Cardiac muscle cell (in vitro differentiated cells and primary cell): Measurements from ENCODE around the gene C10orf95. TPM values are rescaled to one million over a fixed set of nuclear protein-coding genes. Genes with fewer than 3 reads are reported as not detected.

Experiments
- DNase-seq, 2 donors: peaks; one replicate each; pipeline versions ENCODE4 v3.0.0 to v3.0.0-alpha.2; 2010 to 2017; ENCODE audit warnings: low read depth in 1 of 2, low spot score in 1 of 2
- H3K27ac ChIP-seq: fragments of 200-600 bp; sonication (generic); 2 replicates; pipeline ENCODE4 v1.5.1; 2016
- H3K27me3 ChIP-seq: fragments of 200-600 bp; sonication (generic); 2 replicates; pipeline ENCODE4 v1.6.0; 2016; ENCODE audit warnings: control low read depth
- H3K36me3 ChIP-seq: fragments of 200-600 bp; sonication (generic); 2 replicates; pipeline ENCODE4 v1.5.1; 2016; ENCODE audit warnings: control low read depth
- H3K4me1 ChIP-seq: fragments of 200-600 bp; sonication (generic); 2 replicates; pipeline ENCODE4 v1.8.1; 2017; ENCODE audit warnings: low read depth, mild to moderate bottlenecking, mixed run types
- H3K4me3 ChIP-seq: fragments of 200-600 bp; sonication (generic); 2 replicates; pipeline ENCODE4 v1.5.1; 2016; ENCODE audit warnings: mild to moderate bottlenecking
- H3K9me3 ChIP-seq: fragments of 200-600 bp; sonication (generic); 2 replicates; pipeline ENCODE4 v1.5.1; 2017; ENCODE audit warnings: low read depth, mild to moderate bottlenecking, control low read depth
- CTCF ChIP-seq: IDR thresholded peaks from 2 replicates; pipeline ENCODE4 v1.5.1; 2012; ENCODE audit warnings: low read depth, mild to moderate bottlenecking, low read length
- polyA plus RNA-seq: library from polyadenylated mRNA; unstranded; fragments of >200 nt; fragmentation: Nextera tagmentation; extraction: Ambion mirVana; gene quantifications from 2 replicates; pipeline ENCODE4 v1.2.1, GENCODE V29; 2016
- total RNA-seq: library from RNA; depleted of rRNA; stranded (reverse); fragments of >200 nt; gene quantifications from 2 replicates; pipeline ENCODE4 v1.2.3, GENCODE V29; 2016

The C10orf95 gene
- total and polyA plus RNA-seq, 2 experiments from 2014 or later = 1.7 TPM; not detected in 1

GRCh38 chr10:102468683-102469082, 17.3 kb upstream of the C10orf95 start:
- no peaks in the 10 kb centered on the region for H3K36me3 ChIP-seq
- H3K27ac ChIP-seq = no peak overlapping the region
- H3K4me1 ChIP-seq = no peaks in the 10 kb centered on the region
- H3K9me3 ChIP-seq = no peaks in the 10 kb centered on the region
- H3K4me3 ChIP-seq = no peak overlapping the region
- DNase-seq = peak in 1 of 2 donors; percentile 55
- H3K27me3 ChIP-seq = no peaks in the 10 kb centered on the region
- TF ChIP-seq CTCF = no peak

GRCh38 chr10:102467971-102468438, 16.7 kb upstream of the C10orf95 start:
- H3K4me3 ChIP-seq = no peak overlapping the region
- H3K4me1 ChIP-seq = no peaks in the 10 kb centered on the region
- H3K27me3 ChIP-seq = no peaks in the 10 kb centered on the region
- no peak overlapping the region for H3K27ac ChIP-seq
- TF ChIP-seq CTCF = no peak
- no peaks in the 10 kb centered on the region for H3K9me3 ChIP-seq
- no peaks in the 10 kb centered on the region for H3K36me3 ChIP-seq
- no peak for DNase-seq

GRCh38 chr10:102467318-102467717, 16.0 kb upstream of the C10orf95 start:
- H3K27me3 ChIP-seq = peaks cover 3% of the 10 kb centered on the region
- H3K4me3 ChIP-seq = no peak overlapping the region
- H3K27ac ChIP-seq = no peak overlapping the region
- no peaks in the 10 kb centered on the region for H3K9me3 ChIP-seq
- DNase-seq = no peak
- TF ChIP-seq CTCF = no peak
- H3K4me1 ChIP-seq = no peaks in the 10 kb centered on the region
- H3K36me3 ChIP-seq = no peaks in the 10 kb centered on the region

GRCh38 chr10:102465466-102465865, 14.1 kb upstream of the C10orf95 start:
- Histone ChIP-seq H3K4me1 (no peaks in the 10 kb centered on the region), H3K9me3 (no peaks in the 10 kb centered on the region), H3K36me3 (no peaks in the 10 kb centered on the region), H3K27me3 (peaks cover 7% of the 10 kb centered on the region), H3K4me3 (no peak overlapping the region), H3K27ac (no peak overlapping the region)
- no peak for DNase-seq
- no peak for TF ChIP-seq CTCF

GRCh38 chr10:102463983-102464382, 12.6 kb upstream of the C10orf95 start:
- TF ChIP-seq CTCF = no peak
- no peak overlapping the region for H3K4me3 ChIP-seq
- no peaks in the 10 kb centered on the region for H3K4me1 ChIP-seq
- peaks cover 7% of the 10 kb centered on the region for H3K27me3 ChIP-seq
- H3K9me3 ChIP-seq = no peaks in the 10 kb centered on the region
- H3K27ac ChIP-seq = no peak overlapping the region
- no peaks in the 10 kb centered on the region for H3K36me3 ChIP-seq
- DNase-seq = no peak
